Measurements from ENCODE around the gene COG2. TPM values are rescaled to one million over a fixed set of nuclear protein-coding genes. Genes with fewer than 3 reads are reported as not detected.

The COG2 gene
- total and polyA plus RNA-seq, 2 of the 13 experiments (the other 11 are each of a cell fraction or from before 2014, with no cell fraction given) = 16.8 to 36.3 TPM

- TF ChIP-seq ZNF800 (CRISPR knock-in tag; IDR thresholded peaks at IDR 0.05) (no peak), ZNF83 (CRISPR knock-in tag; IDR thresholded peaks at IDR 0.05; ENCODE audit: borderline replicate concordance) (no peak), ZNF543 (CRISPR knock-in tag; IDR thresholded peaks at IDR 0.05) (no peak), ERF (CRISPR knock-in tag; IDR thresholded peaks at IDR 0.05) (no peak), BRD4 (CRISPR knock-in tag; IDR thresholded peaks at IDR 0.05) (no peak), RBAK (CRISPR knock-in tag; IDR thresholded peaks at IDR 0.05) (no peak), ETV5 (CRISPR knock-in tag; IDR thresholded peaks at IDR 0.05; ENCODE audit: borderline replicate concordance) (0 out of 2 replicates have a peak, but pooled peaks have one; percentile 20), KDM4B (CRISPR knock-in tag; IDR thresholded peaks at IDR 0.05) (no peak), CAMTA2 (CRISPR knock-in tag; IDR thresholded peaks at IDR 0.05; ENCODE audit: borderline replicate concordance) (no peak), ZNF441 (CRISPR knock-in tag; IDR thresholded peaks at IDR 0.05; ENCODE audit: borderline replicate concordance) (no peak), ZXDC (CRISPR knock-in tag; IDR thresholded peaks at IDR 0.05) (no peak), TEAD2 (CRISPR knock-in tag; IDR thresholded peaks at IDR 0.05) (no peak), GMEB2 (CRISPR knock-in tag; IDR thresholded peaks at IDR 0.05; ENCODE audit: low read depth) (no peak), BORCS8-MEF2B (CRISPR knock-in tag; IDR thresholded peaks at IDR 0.05) (no peak), ZNF687 (CRISPR knock-in tag; IDR thresholded peaks at IDR 0.05) (peak; percentile 92), TCF7 (IDR thresholded peaks at IDR 0.05; ENCODE audit: low read depth) (no peak), SNAI1 (CRISPR knock-in tag; IDR thresholded peaks at IDR 0.05; ENCODE audit: borderline replicate concordance) (no peak)
These were observed 67.6 kb downstream of the COG2 start (continued) for GRCh38 chr1:230709619-230710542.
